MG63 (cell line): ENCODE results near the gene PPP2R5E. TPM values are rescaled to one million over a fixed set of nuclear protein-coding genes. Genes with fewer than 3 reads are reported as not detected.
A peak's percentile ranks its signal among the peaks of the same experiment; 100 is the strongest.
"Not testable (repeated sequence)": the region's sequence is repeated elsewhere in the genome, so short reads cannot be mapped to it uniquely, and the experiment has no call there.

Experiments used
- DNase-seq: peaks from one replicate; pipeline ENCODE4 v3.0.0-alpha.2; 2020
- H3K27me3 ChIP-seq: fragments of 250-450 bp; sonication (Bioruptor Pico); 2 replicates; pipeline ENCODE4 v1.5.1; 2020; ENCODE audit warnings: mild to moderate bottlenecking, moderate library complexity
- H3K36me3 ChIP-seq: fragments of 250-450 bp; sonication (Bioruptor Pico); 2 replicates; pipeline ENCODE4 v1.5.1; 2020; ENCODE audit warnings: mild to moderate bottlenecking, moderate library complexity
- H3K4me3 ChIP-seq: fragments of 250-450 bp; sonication (Bioruptor Pico); 2 replicates; pipeline ENCODE4 v1.5.1; 2020; ENCODE audit warnings: mild to moderate bottlenecking, moderate library complexity
- H3K9me3 ChIP-seq: fragments of 250-450 bp; sonication (Bioruptor Pico); 2 replicates; pipeline ENCODE4 v1.5.1; 2020; ENCODE audit warnings: mild to moderate bottlenecking, moderate library complexity
- total RNA-seq: library from RNA; depleted of rRNA; stranded (reverse); fragments of >200 nt; shearing (Covaris generic); gene quantifications from 2 replicates; pipeline ENCODE4 v1.2.3, GENCODE V29; 2014; ENCODE audit warnings: low replicate concordance; rRNA removed

PPP2R5E gene
- 9.2 and 13.2 TPM in 2 replicates for total RNA-seq

GRCh38 chr14:63543000-63543825, at the start of gene PPP2R5E:
PPP2R5E (minus strand) TSS chr14:63543377; CDS start chr14:63539685, 3,692 bp downstream.
- H3K9me3 ChIP-seq: no peaks in the 10 kb centered on the region

GRCh38 chr14:63583046-63583445, 39.9 kb upstream of the PPP2R5E start:
- not testable (repeated sequence) for H3K4me3 ChIP-seq, H3K27me3 ChIP-seq

More at GRCh38 chr14:63543000-63543825, at the start of gene PPP2R5E:
- H3K36me3 ChIP-seq: peaks cover 4% of the 10 kb centered on the region
- H3K27me3 ChIP-seq: no peaks in the 10 kb centered on the region
- peak; percentile 96 for DNase-seq
- H3K4me3 ChIP-seq: peak within 1 kb of the TSS; percentile 83

GRCh38 chr14:63581491-63581890, 38.3 kb upstream of the PPP2R5E start:
- Histone ChIP-seq H3K9me3 (no peaks in the 10 kb centered on the region), H3K36me3 (no peaks in the 10 kb centered on the region), H3K4me3 (no peak overlapping the region), H3K27me3 (no peaks in the 10 kb centered on the region)
- no peak for DNase-seq

More at GRCh38 chr14:63583046-63583445, 39.9 kb upstream of the PPP2R5E start:
- H3K9me3 ChIP-seq, DNase-seq, H3K36me3 ChIP-seq: not testable (repeated sequence)

GRCh38 chr14:63578300-63578699, 35.1 kb upstream of the PPP2R5E start:
- no peaks in the 10 kb centered on the region for H3K36me3 ChIP-seq
- H3K9me3 ChIP-seq: no peaks in the 10 kb centered on the region
- no peaks in the 10 kb centered on the region for H3K27me3 ChIP-seq
- H3K4me3 ChIP-seq: no peak overlapping the region
- DNase-seq: no peak

GRCh38 chr14:63573581-63573980, 30.4 kb upstream of the PPP2R5E start:
- Histone ChIP-seq H3K36me3 (no peaks in the 10 kb centered on the region), H3K27me3 (no peaks in the 10 kb centered on the region), H3K9me3 (no peaks in the 10 kb centered on the region), H3K4me3 (no peak overlapping the region)
- no peak for DNase-seq

GRCh38 chr14:63565448-63565847, 22.3 kb upstream of the PPP2R5E start:
- no peak for DNase-seq

GRCh38 chr14:63564318-63564717, 21.1 kb upstream of the PPP2R5E start:
- Histone ChIP-seq H3K36me3 (no peaks in the 10 kb centered on the region), H3K4me3 (no peak overlapping the region), H3K27me3 (no peaks in the 10 kb centered on the region), H3K9me3 (no peaks in the 10 kb centered on the region)
- DNase-seq: no peak

More at GRCh38 chr14:63565448-63565847, 22.3 kb upstream of the PPP2R5E start:
- no peaks in the 10 kb centered on the region for H3K36me3 ChIP-seq
- H3K4me3 ChIP-seq: no peak overlapping the region
- no peaks in the 10 kb centered on the region for H3K9me3 ChIP-seq
- no peaks in the 10 kb centered on the region for H3K27me3 ChIP-seq

GRCh38 chr14:63563370-63564026, 20.3 kb upstream of the PPP2R5E start:
- no peak overlapping the region for H3K4me3 ChIP-seq
- H3K9me3 ChIP-seq: no peaks in the 10 kb centered on the region
- no peaks in the 10 kb centered on the region for H3K27me3 ChIP-seq
- DNase-seq: no peak
- no peaks in the 10 kb centered on the region for H3K36me3 ChIP-seq

GRCh38 chr14:63562405-63562804, 19.2 kb upstream of the PPP2R5E start:
- DNase-seq: no peak
- H3K27me3 ChIP-seq: no peaks in the 10 kb centered on the region
- no peak overlapping the region for H3K4me3 ChIP-seq
- no peaks in the 10 kb centered on the region for H3K36me3 ChIP-seq
- H3K9me3 ChIP-seq: no peaks in the 10 kb centered on the region

- Histone ChIP-seq H3K27me3 (no peaks in the 10 kb centered on the region), H3K4me3 (no peak overlapping the region), H3K9me3 (no peaks in the 10 kb centered on the region), H3K36me3 (no peaks in the 10 kb centered on the region)
- no peak for DNase-seq
Observed at GRCh38 chr14:63555572-63555971, 12.4 kb upstream of the PPP2R5E start.

GRCh38 chr14:63551332-63551731, 8.2 kb upstream of the PPP2R5E start:
- peak; percentile 21 for DNase-seq
- no peaks in the 10 kb centered on the region for H3K27me3 ChIP-seq
- no peaks in the 10 kb centered on the region for H3K36me3 ChIP-seq
- no peaks in the 10 kb centered on the region for H3K9me3 ChIP-seq
- no peak overlapping the region for H3K4me3 ChIP-seq

- Histone ChIP-seq H3K36me3 (no peaks in the 10 kb centered on the region), H3K27me3 (no peaks in the 10 kb centered on the region), H3K4me3 (no peak overlapping the region), H3K9me3 (no peaks in the 10 kb centered on the region)
- no peak for DNase-seq
Observed at GRCh38 chr14:63547798-63548335, 4.7 kb upstream of the PPP2R5E start.

GRCh38 chr14:63545431-63545830, 2.3 kb upstream of the PPP2R5E start:
- no peak overlapping the region for H3K4me3 ChIP-seq

GRCh38 chr14:63544591-63545299, 1.6 kb upstream of the PPP2R5E start:
- peak; percentile 1 for DNase-seq
- H3K27me3 ChIP-seq: no peaks in the 10 kb centered on the region
- peak overlapping the region; percentile 83 for H3K4me3 ChIP-seq
- H3K36me3 ChIP-seq: no peaks in the 10 kb centered on the region; the same call in none of the 2 replicates
- H3K9me3 ChIP-seq: no peaks in the 10 kb centered on the region

More at GRCh38 chr14:63545431-63545830, 2.3 kb upstream of the PPP2R5E start:
- no peak for DNase-seq
- Histone ChIP-seq H3K27me3 (no peaks in the 10 kb centered on the region), H3K9me3 (no peaks in the 10 kb centered on the region), H3K36me3 (no peaks in the 10 kb centered on the region; the same call in 1 of the 2 replicates)

- Histone ChIP-seq H3K9me3 (no peaks in the 10 kb centered on the region), H3K4me3 (peak overlapping the region; percentile 83), H3K36me3 (peaks cover 4% of the 10 kb centered on the region), H3K27me3 (no peaks in the 10 kb centered on the region)
- no peak for DNase-seq
Observed at GRCh38 chr14:63543826-63544406, 739 bp upstream of the PPP2R5E start.

GRCh38 chr14:63542231-63542999, 762 bp downstream of the PPP2R5E start:
- Histone ChIP-seq H3K27me3 (no peaks in the 10 kb centered on the region), H3K9me3 (no peaks in the 10 kb centered on the region), H3K36me3 (peaks cover 4% of the 10 kb centered on the region), H3K4me3 (peak overlapping the region; percentile 83)
- no peak for DNase-seq
